Measurements from ENCODE around the gene BAG1.

DNA sequence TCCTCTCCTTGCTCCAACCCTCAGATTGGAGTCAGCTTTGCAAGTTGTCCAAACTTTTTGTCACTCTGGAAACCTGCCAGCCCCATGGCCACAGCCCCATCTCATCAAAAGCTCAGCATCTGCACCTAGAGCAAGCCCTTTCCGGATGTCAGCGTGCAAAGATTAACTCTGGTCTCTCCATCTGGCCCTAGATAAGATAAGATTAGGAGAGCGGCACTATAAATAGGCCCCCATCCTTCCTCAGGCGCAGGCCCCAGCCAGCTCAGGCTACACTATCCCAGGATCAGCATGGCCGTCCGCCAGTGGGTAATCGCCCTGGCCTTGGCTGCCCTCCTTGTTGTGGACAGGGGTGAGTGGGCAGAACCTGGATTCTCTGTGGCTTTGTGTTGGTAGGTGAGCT, 24.6 kb downstream of the BAG1 start, which contains the start of gene SPINK4:
- TF ChIP-seq, protein P1, sequence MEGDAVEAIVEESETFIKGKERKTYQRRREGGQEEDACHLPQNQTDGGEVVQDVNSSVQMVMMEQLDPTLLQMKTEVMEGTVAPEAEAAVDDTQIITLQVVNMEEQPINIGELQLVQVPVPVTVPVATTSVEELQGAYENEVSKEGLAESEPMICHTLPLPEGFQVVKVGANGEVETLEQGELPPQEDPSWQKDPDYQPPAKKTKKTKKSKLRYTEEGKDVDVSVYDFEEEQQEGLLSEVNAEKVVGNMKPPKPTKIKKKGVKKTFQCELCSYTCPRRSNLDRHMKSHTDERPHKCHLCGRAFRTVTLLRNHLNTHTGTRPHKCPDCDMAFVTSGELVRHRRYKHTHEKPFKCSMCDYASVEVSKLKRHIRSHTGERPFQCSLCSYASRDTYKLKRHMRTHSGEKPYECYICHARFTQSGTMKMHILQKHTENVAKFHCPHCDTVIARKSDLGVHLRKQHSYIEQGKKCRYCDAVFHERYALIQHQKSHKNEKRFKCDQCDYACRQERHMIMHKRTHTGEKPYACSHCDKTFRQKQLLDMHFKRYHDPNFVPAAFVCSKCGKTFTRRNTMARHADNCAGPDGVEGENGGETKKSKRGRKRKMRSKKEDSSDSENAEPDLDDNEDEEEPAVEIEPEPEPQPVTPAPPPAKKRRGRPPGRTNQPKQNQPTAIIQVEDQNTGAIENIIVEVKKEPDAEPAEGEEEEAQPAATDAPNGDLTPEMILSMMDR (IDR thresholded peaks at IDR 0.05) = no peak
- TF ChIP-seq EZH2 (IDR thresholded peaks at IDR 0.05; ENCODE audit: borderline replicate concordance, insufficient read depth, low read depth, low read length, poor library complexity, severe bottlenecking) = no peak

Data from B cell (primary cell).